HCT116 (cell line): Measurements from ENCODE around the gene RFTN1. TPM values are rescaled to one million over a fixed set of nuclear protein-coding genes. Genes with fewer than 3 reads are reported as not detected.

Experiments used
- ATAC-seq: fragments of 200-7000 bp; cut with Tn5 transposase; 2 replicates; pipeline ENCODE4 v1.9.1; 2020; ENCODE audit warnings: mild to moderate bottlenecking, moderate library complexity
- BruUV-seq: library from RNA; stranded (reverse); fragments of 400-500 nt; replicated peaks from 2 replicates; lab custom pipeline; 2021; lab: Mats Ljungman, UMichigan
- CTCF ChIA-PET: fragments of 300-600 bp; sonication (Branson Sonifier 250); formaldehyde crosslinking; loops from one replicate; lab custom pipeline; 2021; ENCODE audit warnings: antibody characterized with exemption; lab: Charles Lee
- POLR2A ChIA-PET: fragments of 300-600, 350-600 bp; sonication (Branson Sonifier 250); formaldehyde crosslinking; loops from one replicate; lab custom pipeline; 2021; ENCODE audit warnings: antibody characterized with exemption; lab: Charles Lee
- RAD21 ChIA-PET, 2 experiments: fragments of 300-600 bp; sonication (Branson Sonifier 250); formaldehyde crosslinking; loops; one replicate each; lab custom pipeline; 2023; ENCODE audit warnings: low total read pairs in 2 of 2; ENCODE audit not compliant: uncharacterized antibody in 2 of 2, unreplicated experiment in 2 of 2, low non-redundant PET in 1 of 2; lab: Charles Lee
- DNase-seq: peaks from one replicate; pipeline ENCODE4 v3.0.0-alpha.2; 2010; ENCODE audit warnings: low read depth, low spot score
- H2AFZ ChIP-seq: fragments of 200-600 bp; shearing (Covaris generic), sonication (generic); 2 replicates; pipeline ENCODE4 v1.6.1; 2017; ENCODE audit warnings: low read depth, mixed run types, mixed read lengths, antibody characterized with exemption, low read length; ENCODE audit not compliant: poor library complexity, severe bottlenecking
- H3K27ac ChIP-seq: 2 replicates; pipeline ENCODE4 v1.5.1; 2012; ENCODE audit warnings: low read depth, low read length
- H3K27me3 ChIP-seq: fragments of 200-600 bp; sonication (generic); 2 replicates; pipeline ENCODE4 v1.6.1; 2016; ENCODE audit warnings: mixed run types, low read length, mixed read lengths; ENCODE audit not compliant: insufficient read depth
- H3K36me3 ChIP-seq, 2 experiments: fragments of 200-500 bp in 1 of 2; fragments of 200-600 bp in 1 of 2; sonication (Bioruptor generic) in 1 of 2; sonication (generic) in 1 of 2; 2 replicates each; pipeline versions ENCODE4 v1.5.1 to v1.6.1; 2014 to 2016; ENCODE audit warnings: low read length in 2 of 2, inconsistent platforms in 1 of 2, mixed read lengths in 1 of 2, mixed run types in 1 of 2; ENCODE audit not compliant: insufficient read depth in 2 of 2, control insufficient read depth in 1 of 2
- H3K4me1 ChIP-seq, 2 experiments: fragments of 200-600 bp in 1 of 2; sonication (generic) in 1 of 2; 2 replicates each; pipeline versions ENCODE4 v1.5.1 to v1.6.1; 2012 to 2017; ENCODE audit warnings: low read length in 2 of 2, inconsistent platforms in 1 of 2, mild to moderate bottlenecking in 1 of 2, mixed read lengths in 1 of 2, mixed run types in 1 of 2, moderate library complexity in 1 of 2; ENCODE audit not compliant: insufficient read depth in 2 of 2, control insufficient read depth in 1 of 2
- H3K4me2 ChIP-seq: fragments of 200-600 bp; sonication (generic); 2 replicates; pipeline ENCODE4 v1.6.1; 2017; ENCODE audit warnings: mixed run types, low read length, mixed read lengths
- H3K4me3 ChIP-seq, 2 experiments: fragments of 200-600 bp in 1 of 2; sonication (generic) in 1 of 2; replicated peaks in 1 of 2; 2 replicates each; pipeline ENCODE4 v1.5.1; 2011 to 2016; ENCODE audit warnings: low read length in 2 of 2, control low read depth in 1 of 2, low read depth in 1 of 2, mild to moderate bottlenecking in 1 of 2, mixed read lengths in 1 of 2, mixed run types in 1 of 2
- H3K79me2 ChIP-seq: fragments of 200-600 bp; sonication (generic); 2 replicates; pipeline ENCODE4 v1.6.1; 2017; ENCODE audit warnings: mild to moderate bottlenecking, mixed run types, low read length, moderate library complexity, mixed read lengths; ENCODE audit not compliant: insufficient read depth
- H3K9ac ChIP-seq: fragments of 200-600 bp; sonication (generic); 2 replicates; pipeline ENCODE4 v1.6.1; 2016; ENCODE audit warnings: low read length, mixed read lengths
- H3K9me2 ChIP-seq: fragments of 200-600 bp; sonication (generic), shearing (Covaris generic); 2 replicates; pipeline ENCODE4 v1.6.1; 2017; ENCODE audit warnings: mixed run types, mild to moderate bottlenecking, moderate library complexity; ENCODE audit not compliant: insufficient read depth
- H3K9me3 ChIP-seq, 2 experiments: fragments of 200-500 bp in 1 of 2; fragments of 200-600 bp in 1 of 2; sonication (Bioruptor generic) in 1 of 2; sonication (generic) in 1 of 2; 2 replicates each; pipeline ENCODE4 v1.6.1; 2014 to 2017; ENCODE audit warnings: low read length in 2 of 2, mixed read lengths in 2 of 2, inconsistent platforms in 1 of 2, low read depth in 1 of 2, mild to moderate bottlenecking in 1 of 2, mixed run types in 1 of 2, moderate library complexity in 1 of 2; ENCODE audit not compliant: control insufficient read depth in 1 of 2, insufficient read depth in 1 of 2
- H4K20me1 ChIP-seq: fragments of 200-600 bp; sonication (generic), shearing (Covaris generic); 2 replicates; pipeline ENCODE4 v1.6.1; 2017; ENCODE audit warnings: mixed run types, mild to moderate bottlenecking, moderate library complexity; ENCODE audit not compliant: insufficient read depth
- ELF1 ChIP-seq: IDR thresholded peaks from 2 replicates; pipeline ENCODE4 v1.6.1; 2012; ENCODE audit warnings: low read depth, borderline replicate concordance
- EZH2phosphoT487 ChIP-seq: fragments of 200-600 bp; IDR thresholded peaks from 2 replicates; pipeline ENCODE4 v1.6.1; 2018; ENCODE audit warnings: antibody characterized with exemption, borderline replicate concordance
- FOSL1 ChIP-seq: IDR thresholded peaks from 2 replicates; pipeline ENCODE4 v1.6.1; 2012; ENCODE audit warnings: low read depth
- JUND ChIP-seq: IDR thresholded peaks from 2 replicates; pipeline ENCODE4 v1.6.1; 2012
- POLR2A ChIP-seq: IDR thresholded peaks from 2 replicates; pipeline ENCODE4 v1.7.0; 2011; ENCODE audit warnings: borderline replicate concordance; ENCODE audit not compliant: insufficient read depth, insufficient read length; ENCODE audit errors: extremely low read depth
- SP1 ChIP-seq: IDR thresholded peaks from 2 replicates; pipeline ENCODE4 v1.6.1; 2012; ENCODE audit warnings: low read depth
- TCF7L2 ChIP-seq: IDR thresholded peaks from 2 replicates; pipeline ENCODE4 v1.7.0; 2011; ENCODE audit warnings: borderline replicate concordance, inconsistent platforms; ENCODE audit not compliant: insufficient read depth, insufficient read length; ENCODE audit errors: extremely low read depth
- YY1 ChIP-seq: IDR thresholded peaks from 2 replicates; pipeline ENCODE4 v1.6.1; 2011; ENCODE audit warnings: low read length, low read depth, moderate library complexity, mild to moderate bottlenecking; ENCODE audit not compliant: insufficient replicate concordance; ENCODE audit errors: extremely low read depth
- intact Hi-C: fragments of 100-400 bp; cut with micrococcal nuclease; formaldehyde crosslinking; loops from 2 replicates; pipeline ENCODE4 v1.10.0; 2022
- total RNA-seq: library from RNA; stranded (reverse); gene quantifications from one replicate; pipeline ENCODE4 v1.2.1, GENCODE V29; 2021; ENCODE audit not compliant: unreplicated experiment

RFTN1 gene
- total RNA-seq, 1 experiment from 2014 or later: 3.9 TPM

- BruUV-seq: no TSS peak
- no peak overlapping the region for H3K4me2 ChIP-seq
- H3K27ac ChIP-seq: no peak overlapping the region
- intact Hi-C loops: no loop called here
- RAD21 ChIA-PET: no interaction called here
- H3K27me3 ChIP-seq: no peaks in the 10 kb centered on the region
- CTCF ChIA-PET: no interaction called here
- DNase-seq: no peak
- H4K20me1 ChIP-seq: no peaks in the 10 kb centered on the region
- no peak overlapping the region for H3K9ac ChIP-seq
- H3K4me3 ChIP-seq: no peak overlapping the region
- H3K9me2 ChIP-seq: no peaks in the 10 kb centered on the region
- no peak for ATAC-seq
- no peak overlapping the region for H2AFZ ChIP-seq
- no peaks in the 10 kb centered on the region for H3K9me3 ChIP-seq
- POLR2A ChIA-PET: no interaction called here
- no peaks in the 10 kb centered on the region for H3K79me2 ChIP-seq
- no peaks in the 10 kb centered on the region for H3K36me3 ChIP-seq
- H3K4me1 ChIP-seq: no peaks in the 10 kb centered on the region
- TF ChIP-seq SP1: no peak
- TF ChIP-seq FOSL1: no peak
- no peak for TF ChIP-seq YY1
- TF ChIP-seq ELF1: no peak
- no peak for TF ChIP-seq POLR2A
- TF ChIP-seq TCF7L2: no peak
Observed at GRCh38 chr3:16406166-16406565, 107.3 kb downstream of the RFTN1 start.

DNA sequence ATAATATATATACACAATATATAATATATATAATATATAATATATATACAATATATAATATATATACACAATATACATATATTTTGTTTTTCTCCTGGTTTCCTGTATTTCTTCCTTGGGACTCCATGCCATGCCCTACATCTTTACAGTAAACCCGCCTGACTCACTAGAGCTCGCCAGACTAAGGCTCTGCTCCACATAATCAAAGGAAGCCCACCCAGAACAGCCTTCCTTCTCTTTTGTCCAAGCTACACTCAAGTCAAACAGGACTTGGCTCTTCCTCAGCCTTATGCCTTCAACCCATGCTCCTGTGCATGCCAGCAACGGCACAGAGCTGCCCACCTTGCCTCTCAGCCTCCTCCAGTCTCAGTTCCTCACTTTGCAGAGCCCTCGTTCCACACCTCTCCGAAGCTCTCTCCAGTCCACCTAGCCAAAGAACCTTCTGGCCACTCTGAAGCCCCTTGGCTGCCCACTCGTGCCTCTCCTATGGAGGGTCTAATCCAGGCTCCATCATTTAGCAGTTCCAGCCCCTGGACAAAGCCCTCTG is 109.1 kb downstream of the RFTN1 start:
- no peak overlapping the region for H3K4me3 ChIP-seq
- no peaks in the 10 kb centered on the region for H3K79me2 ChIP-seq
- no peak overlapping the region for H3K4me2 ChIP-seq
- H3K4me1 ChIP-seq: no peaks in the 10 kb centered on the region
- no peak overlapping the region for H2AFZ ChIP-seq
- no peak for TF ChIP-seq EZH2phosphoT487
- TF ChIP-seq JUND: no peak
- H3K36me3 ChIP-seq: no peaks in the 10 kb centered on the region
- ChIA-PET RAD21 (no interaction called here), CTCF (no interaction called here), POLR2A (no interaction called here)
- intact Hi-C loops: no loop called here
- H3K9ac ChIP-seq: no peak overlapping the region
- no peaks in the 10 kb centered on the region for H3K9me2 ChIP-seq
- H3K27me3 ChIP-seq: no peaks in the 10 kb centered on the region
- ATAC-seq (no peak), DNase-seq (no peak)
- no peaks in the 10 kb centered on the region for H4K20me1 ChIP-seq
- no TSS peak for BruUV-seq
- no peaks in the 10 kb centered on the region for H3K9me3 ChIP-seq
- no peak overlapping the region for H3K27ac ChIP-seq
